H1 (cell line): ENCODE results near the gene ADRB2. TPM values are rescaled to one million over a fixed set of nuclear protein-coding genes. Genes with fewer than 3 reads are reported as not detected.

Experiments used
- CTCF ChIA-PET: fragments of 300-600 bp; sonication (Branson Sonifier 250); formaldehyde crosslinking; loops from one replicate; lab custom pipeline; 2021; ENCODE audit not compliant: partially characterized antibody; lab: Charles Lee
- POLR2A ChIA-PET: fragments of 300-600 bp; sonication (Branson Sonifier 250); formaldehyde crosslinking; loops from one replicate; lab custom pipeline; 2021; ENCODE audit warnings: inconsistent platforms; ENCODE audit not compliant: partially characterized antibody; lab: Charles Lee
- DNase-seq, 2 experiments: peaks; one replicate each; pipeline versions ENCODE4 v3.0.0 to v3.0.0-alpha.2; 2010 to 2022; ENCODE audit warnings: low spot score in 2 of 2, low read depth in 1 of 2, mixed read lengths in 1 of 2
- FAIRE-seq: peaks from 2 replicates; lab custom pipeline; 2011; peaks lifted over from hg19 to GRCh38; lab: Jason Lieb, UNC
- H2AFZ ChIP-seq: 2 replicates; pipeline ENCODE4 v1.8.1; 2012; ENCODE audit warnings: low read length, inconsistent platforms
- H2AK5ac ChIP-seq: 2 replicates; pipeline ENCODE4 v1.6.1; 2013; ENCODE audit warnings: low read depth, low read length
- H2BK120ac ChIP-seq: replicated peaks from 2 replicates; pipeline ENCODE3; 2013; ENCODE audit warnings: low read depth, low read length, inconsistent platforms
- H2BK12ac ChIP-seq: 2 replicates; pipeline ENCODE4 v1.6.1; 2013; ENCODE audit warnings: low read depth, low read length
- H2BK15ac ChIP-seq: 2 replicates; pipeline ENCODE4 v1.6.1; 2013; ENCODE audit warnings: low read length
- H2BK20ac ChIP-seq: 2 replicates; pipeline ENCODE4 v1.6.1; 2013; ENCODE audit warnings: low read length
- H2BK5ac ChIP-seq: 2 replicates; pipeline ENCODE4 v1.6.1; 2013; ENCODE audit warnings: low read depth, low read length
- H3K14ac ChIP-seq: 2 replicates; pipeline ENCODE4 v1.6.1; 2013; ENCODE audit warnings: inconsistent platforms; ENCODE audit not compliant: insufficient read length
- H3K18ac ChIP-seq: 2 replicates; pipeline ENCODE4 v1.6.1; 2013; ENCODE audit warnings: low read length; ENCODE audit errors: extremely low read depth
- H3K23ac ChIP-seq: 2 replicates; pipeline ENCODE4 v1.6.1; 2013; ENCODE audit warnings: inconsistent platforms; ENCODE audit not compliant: insufficient read length
- H3K23me2 ChIP-seq: 2 replicates; pipeline ENCODE4 v1.6.1; 2013; ENCODE audit warnings: low read depth, low read length
- H3K27ac ChIP-seq: 2 replicates; pipeline ENCODE4 v1.6.1; 2011; ENCODE audit warnings: low read depth, low read length, inconsistent platforms
- H3K27me3 ChIP-seq, 4 experiments: replicated peaks in 1 of 4; 1 replicate in 1 of 4; 2 replicates in 3 of 4; pipeline versions ENCODE4 v1.6.1 to v1.8.1; 2011 to 2013; ENCODE audit warnings: low read length in 3 of 4, mild to moderate bottlenecking in 3 of 4, inconsistent platforms in 2 of 4, mixed read lengths in 2 of 4, moderate library complexity in 1 of 4; ENCODE audit not compliant: control insufficient read depth in 3 of 4, insufficient read depth in 3 of 4; ENCODE audit errors: extremely low read depth in 1 of 4
- H3K36me3 ChIP-seq, 4 experiments: 2 replicates each; pipeline versions ENCODE4 v1.6.1 to v1.8.1; 2011 to 2013; ENCODE audit warnings: mild to moderate bottlenecking in 4 of 4, low read length in 3 of 4, moderate library complexity in 2 of 4, control low read depth in 1 of 4, inconsistent platforms in 1 of 4; ENCODE audit not compliant: insufficient read depth in 4 of 4, control insufficient read depth in 2 of 4
- H3K4ac ChIP-seq: replicated peaks from 2 replicates; pipeline ENCODE3; 2013; ENCODE audit warnings: low read length, low read depth, mixed read lengths, inconsistent platforms; ENCODE audit not compliant: insufficient read length
- H3K4me1 ChIP-seq, 4 experiments: replicated peaks in 1 of 4; 1 replicate in 1 of 4; 2 replicates in 3 of 4; pipeline versions ENCODE4 v1.6.1 to v1.8.1; 2011 to 2013; ENCODE audit warnings: low read length in 3 of 4, inconsistent platforms in 2 of 4, mixed read lengths in 1 of 4; ENCODE audit not compliant: insufficient read depth in 4 of 4, control insufficient read depth in 3 of 4
- H3K4me2 ChIP-seq, 2 experiments: 2 replicates each; pipeline versions ENCODE4 v1.6.1 to v1.8.1; 2011 to 2013; ENCODE audit warnings: low read depth in 2 of 2, low read length in 2 of 2, control low read depth in 1 of 2, inconsistent platforms in 1 of 2, mild to moderate bottlenecking in 1 of 2; ENCODE audit not compliant: insufficient read depth in 1 of 2
- H3K4me3 ChIP-seq, 4 experiments: fragments of 200-600, 300-600 bp in 1 of 4; sonication (generic), shearing (Covaris generic), sonication (Bioruptor Twin) in 1 of 4; 2 replicates each; pipeline versions ENCODE4 v1.5.1 to v1.8.1; 2011 to 2016; ENCODE audit warnings: low read length in 4 of 4, low read depth in 3 of 4, control low read depth in 2 of 4, inconsistent platforms in 2 of 4, mild to moderate bottlenecking in 2 of 4, mixed read lengths in 1 of 4, moderate library complexity in 1 of 4; ENCODE audit not compliant: insufficient read depth in 2 of 4; ENCODE audit errors: extremely low read depth in 1 of 4
- H3K56ac ChIP-seq: replicated peaks from 2 replicates; pipeline ENCODE3; 2013; ENCODE audit warnings: low read depth, mild to moderate bottlenecking, mixed read lengths, low read length, inconsistent platforms; ENCODE audit not compliant: insufficient read length
- H3K79me1 ChIP-seq: 2 replicates; pipeline ENCODE4 v1.6.1; 2013; ENCODE audit warnings: low read depth, low read length, control low read depth
- H3K79me2 ChIP-seq, 2 experiments: 2 replicates each; pipeline versions ENCODE4 v1.6.1 to v1.8.1; 2012 to 2013; ENCODE audit warnings: low read length in 2 of 2, mild to moderate bottlenecking in 2 of 2, inconsistent platforms in 1 of 2; ENCODE audit not compliant: insufficient read depth in 2 of 2, control insufficient read depth in 1 of 2
- H3K9ac ChIP-seq, 4 experiments: replicated peaks in 1 of 4; 1 replicate in 1 of 4; 2 replicates in 3 of 4; pipeline versions ENCODE4 v1.6.1 to v1.8.1; 2011 to 2013; ENCODE audit warnings: low read depth in 3 of 4, low read length in 3 of 4, control low read depth in 2 of 4, mild to moderate bottlenecking in 2 of 4, moderate library complexity in 2 of 4, inconsistent platforms in 1 of 4; ENCODE audit errors: extremely low read depth in 1 of 4
- H3K9me3 ChIP-seq, 2 experiments: 2 replicates each; pipeline versions ENCODE4 v1.6.1 to v1.8.1; 2012 to 2013; ENCODE audit warnings: mild to moderate bottlenecking in 2 of 2, moderate library complexity in 2 of 2, control low read depth in 1 of 2, inconsistent platforms in 1 of 2, low read depth in 1 of 2, low read length in 1 of 2, mixed read lengths in 1 of 2; ENCODE audit not compliant: insufficient read depth in 2 of 2
- H4K20me1 ChIP-seq, 2 experiments: replicated peaks in 1 of 2; 2 replicates each; pipeline versions ENCODE3 to v1.8.1; 2011 to 2013; ENCODE audit warnings: inconsistent platforms in 2 of 2, low read length in 2 of 2, mild to moderate bottlenecking in 1 of 2; ENCODE audit not compliant: insufficient read depth in 2 of 2, control insufficient read depth in 1 of 2
- H4K5ac ChIP-seq: 2 replicates; pipeline ENCODE4 v1.6.1; 2013; ENCODE audit warnings: low read length, low read depth, mixed read lengths, inconsistent platforms; ENCODE audit not compliant: insufficient read length
- H4K8ac ChIP-seq: 2 replicates; pipeline ENCODE4 v1.8.0; 2013; ENCODE audit warnings: mild to moderate bottlenecking, moderate library complexity, low read length, inconsistent platforms; ENCODE audit not compliant: insufficient read depth; ENCODE audit errors: extremely low read depth
- H4K91ac ChIP-seq: replicated peaks from 2 replicates; pipeline ENCODE3; 2013; ENCODE audit warnings: low read length, mixed read lengths, inconsistent platforms; ENCODE audit not compliant: insufficient read length
- WGBS, 2 experiments: shearing (Covaris generic) in 1 of 2; methylation state at CpG; one replicate each; pipeline versions ENCODE4 v1.1.6 to v1.1.7; 2013 to 2015; ENCODE audit warnings: low lambda C conversion rate in 2 of 2, mixed read lengths in 2 of 2, inconsistent platforms in 1 of 2, low coverage in 1 of 2, missing lambda C conversion rate in 1 of 2; ENCODE audit not compliant: insufficient replicate concordance in 2 of 2, insufficient coverage in 1 of 2, insufficient read length in 1 of 2; ENCODE audit errors: extremely low coverage in 1 of 2, missing lambda C conversion rate in 1 of 2; 5-methylcytosine and 5-hydroxymethylcytosine counted together
- polyA plus RNA-seq, 7 experiments: library from polyadenylated mRNA; depleted of rRNA in 3 of 7; stranded (reverse) in 5 of 7; unstranded in 2 of 7; fragments of >200 nt in 5 of 7; fragments of 200-250 nt in 2 of 7; gene quantifications; 1 replicate in 5 of 7; 2 replicates in 1 of 7; 4 replicates in 1 of 7; pipeline versions ENCODE4 v1.2.1 to v1.2.3, GENCODE V29; 2011 to 2013; ENCODE audit warnings: missing spikeins in 2 of 7, mixed read lengths in 2 of 7
- total RNA-seq: library from RNA; stranded (reverse); fragmentation: NEBNext Ultra II Directional; extraction: Animal tissue kit (Norgen Biotek cat#: 25700); gene quantifications from 2 replicates; pipeline ENCODE4 v1.2.1, GENCODE V29; 2021

ADRB2 gene
- total and polyA plus RNA-seq, 2 of the 8 experiments (the other 6 are each of a cell fraction or from before 2014, with no cell fraction given): 0.65 to 0.77 TPM

GRCh38 chr5:148843510-148844318, 17.3 kb downstream of the ADRB2 start:
- H4K91ac ChIP-seq: no peak overlapping the region
- H3K9ac ChIP-seq: no peak overlapping the region
- H2BK15ac ChIP-seq: no peak overlapping the region
- H3K36me3 ChIP-seq: no peaks in the 10 kb centered on the region
- H4K8ac ChIP-seq: no peak overlapping the region
- no peak overlapping the region for H3K27ac ChIP-seq
- H4K20me1 ChIP-seq: no peaks in the 10 kb centered on the region
- no peak overlapping the region for H2BK12ac ChIP-seq
- no peak overlapping the region for H2BK5ac ChIP-seq
- no peak overlapping the region for H4K5ac ChIP-seq
- H3K9me3 ChIP-seq: no peaks in the 10 kb centered on the region
- H3K56ac ChIP-seq: no peak overlapping the region
- H3K4me3 ChIP-seq: no peak overlapping the region
- CTCF ChIA-PET: interaction anchor here (1.0 to 5.1 kb wide), 4 partner anchors 15 to 114 kb away, joined by 3 to 21 read pairs (median 3); no protein-coding TSS in a partner anchor
- H2BK20ac ChIP-seq: no peak overlapping the region
- H3K27me3 ChIP-seq: no peaks in the 10 kb centered on the region
- DNase-seq (no peak), FAIRE-seq (no peak)
- no peaks in the 10 kb centered on the region for H3K4me1 ChIP-seq
- no peak overlapping the region for H3K23ac ChIP-seq
- H3K4me2 ChIP-seq: no peak overlapping the region
- POLR2A ChIA-PET: no interaction called here
- H3K18ac ChIP-seq: no peak overlapping the region
- no peaks in the 10 kb centered on the region for H3K79me1 ChIP-seq
- no peak overlapping the region for H2BK120ac ChIP-seq
- no peak overlapping the region for H3K4ac ChIP-seq
- WGBS, 2 experiments: 87% methylated on average over 10 of the region's 10 CpGs; no CpG with 5 or more reads in 1 of the 2 experiments
- H2AFZ ChIP-seq: peak overlapping the region; percentile 7; the same call in 1 of the 2 replicates
- H3K14ac ChIP-seq: no peak overlapping the region
- H2AK5ac ChIP-seq: no peak overlapping the region
- H3K79me2 ChIP-seq: no peaks in the 10 kb centered on the region
- H3K23me2 ChIP-seq: no peaks in the 10 kb centered on the region
